Activated naive CD4-positive, alpha-beta T cell treated with anti-CD3 and anti-CD28 coated beads for 36 hours (primary cell): ENCODE data around the gene CYP8B1. TPM values are rescaled to one million over a fixed set of nuclear protein-coding genes. Genes with fewer than 3 reads are reported as not detected.

Source experiments
- CTCF ChIA-PET: fragments of 350-600 bp; sonication (Branson Sonifier 250); formaldehyde crosslinking; loops from one replicate; lab custom pipeline; 2021; ENCODE audit warnings: antibody characterized with exemption; lab: Charles Lee
- DNase-seq: peaks from one replicate; pipeline ENCODE4 v3.0.0-alpha.2; 2020
- H3K27ac Mint-ChIP-seq: one replicate; pipeline ENCODE4 v1.8.0; 2021; ENCODE audit warnings: mild to moderate bottlenecking, mixed read lengths
- H3K27me3 Mint-ChIP-seq: one replicate; pipeline ENCODE4 v1.8.0; 2021; ENCODE audit warnings: low read depth, mixed read lengths
- H3K36me3 Mint-ChIP-seq: one replicate; pipeline ENCODE4 v1.8.0; 2021; ENCODE audit warnings: low read depth, mixed read lengths
- H3K4me1 Mint-ChIP-seq: one replicate; pipeline ENCODE4 v1.8.0; 2021; ENCODE audit warnings: low read depth, mixed read lengths
- H3K4me3 Mint-ChIP-seq: one replicate; pipeline ENCODE4 v1.8.0; 2021; ENCODE audit warnings: mild to moderate bottlenecking, moderate library complexity, mixed read lengths
- H3K9me3 Mint-ChIP-seq: one replicate; pipeline ENCODE4 v1.8.0; 2021; ENCODE audit warnings: mixed read lengths
- intact Hi-C: fragments of 100-400 bp; cut with micrococcal nuclease; formaldehyde crosslinking; loops from one replicate; pipeline ENCODE4 v1.15.1; 2023
- total RNA-seq, 2 experiments: library from RNA; stranded (reverse); gene quantifications; one replicate each; pipeline ENCODE4 v1.2.3, GENCODE V29; 2021

Gene CYP8B1
- total RNA-seq, 2 experiments from 2014 or later, result not detected

DNA sequence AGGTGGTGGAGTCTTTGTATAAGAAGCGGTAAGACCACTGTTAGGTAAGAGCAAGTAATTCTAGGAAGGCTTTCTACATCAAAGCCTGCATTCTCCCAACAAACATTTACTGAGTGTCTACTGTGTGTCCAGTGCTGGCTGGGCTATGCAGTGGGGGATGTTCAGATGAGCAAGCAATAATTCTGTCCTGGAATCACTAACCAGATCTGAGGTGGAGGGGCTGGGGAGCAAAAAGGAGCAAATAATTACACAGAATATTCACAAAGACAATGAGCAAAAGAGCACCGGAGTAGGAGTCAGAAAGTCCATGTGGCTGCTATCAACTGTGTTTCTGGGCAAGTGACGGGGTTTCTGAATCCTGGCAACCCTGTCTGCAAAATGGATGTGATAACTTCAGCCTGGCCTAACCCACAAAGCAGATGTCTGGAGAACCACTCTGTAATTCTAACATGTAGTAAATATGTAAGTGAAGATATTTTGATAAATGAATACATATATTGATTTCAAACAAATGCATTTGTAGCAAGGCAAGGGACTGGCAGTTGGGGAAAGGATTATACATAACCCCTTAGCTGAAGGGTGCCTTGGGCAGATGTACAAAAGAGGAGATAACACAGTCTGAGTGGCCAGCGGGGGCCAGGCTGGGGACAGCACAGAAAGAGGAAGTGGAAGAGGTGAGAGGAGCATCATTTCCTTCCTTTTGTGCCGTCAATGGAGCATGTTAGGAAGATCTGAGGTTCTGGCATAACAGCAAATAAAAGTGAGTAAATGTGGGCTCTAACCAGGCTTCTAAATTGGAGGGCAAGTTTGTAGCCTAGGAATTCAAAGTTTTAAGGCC lies 28.8 kb downstream of the CYP8B1 start:
- Mint-ChIP-seq H3K4me3 (no peak overlapping the region), H3K27ac (peak overlapping the region; percentile 28), H3K27me3 (no peaks in the 10 kb centered on the region), H3K36me3 (no peaks in the 10 kb centered on the region), H3K9me3 (no peaks in the 10 kb centered on the region), H3K4me1 (peaks cover 16% of the 10 kb centered on the region)
- peak; percentile 25 for DNase-seq
- CTCF ChIA-PET, result no interaction called here
- intact Hi-C loops, result no loop called here

GRCh38 chr3:42844815-42845214 lies 30.9 kb downstream of the CYP8B1 start:
- no peak overlapping the region for H3K27ac Mint-ChIP-seq
- no peaks in the 10 kb centered on the region for H3K9me3 Mint-ChIP-seq
- no peaks in the 10 kb centered on the region for H3K36me3 Mint-ChIP-seq
- peaks cover 16% of the 10 kb centered on the region for H3K4me1 Mint-ChIP-seq
- CTCF ChIA-PET, result interaction anchor here (0.7 kb wide), 1 partner anchor 12 kb away, joined by 3 read pairs; no protein-coding TSS in a partner anchor
- intact Hi-C loops, result no loop called here
- DNase-seq, result no peak
- H3K4me3 Mint-ChIP-seq, result no peak overlapping the region
- H3K27me3 Mint-ChIP-seq, result no peaks in the 10 kb centered on the region

DNA sequence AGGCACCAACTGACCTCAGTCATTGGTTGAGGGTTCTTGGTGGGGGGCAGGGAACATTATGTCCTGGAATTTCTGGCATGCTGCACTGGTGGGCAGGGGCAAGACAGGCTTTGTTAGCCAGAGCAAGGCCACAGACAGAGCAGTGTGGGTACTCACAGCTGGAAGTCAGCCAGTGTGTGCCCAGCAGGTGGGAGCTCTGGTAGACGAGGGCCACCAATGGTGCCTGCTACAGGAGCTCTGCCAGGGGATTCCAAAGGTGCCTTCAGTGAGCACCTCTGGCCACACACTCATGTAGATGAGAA lies 31.3 kb downstream of the CYP8B1 start:
- no peak overlapping the region for H3K4me3 Mint-ChIP-seq
- DNase-seq, result no peak

DNA sequence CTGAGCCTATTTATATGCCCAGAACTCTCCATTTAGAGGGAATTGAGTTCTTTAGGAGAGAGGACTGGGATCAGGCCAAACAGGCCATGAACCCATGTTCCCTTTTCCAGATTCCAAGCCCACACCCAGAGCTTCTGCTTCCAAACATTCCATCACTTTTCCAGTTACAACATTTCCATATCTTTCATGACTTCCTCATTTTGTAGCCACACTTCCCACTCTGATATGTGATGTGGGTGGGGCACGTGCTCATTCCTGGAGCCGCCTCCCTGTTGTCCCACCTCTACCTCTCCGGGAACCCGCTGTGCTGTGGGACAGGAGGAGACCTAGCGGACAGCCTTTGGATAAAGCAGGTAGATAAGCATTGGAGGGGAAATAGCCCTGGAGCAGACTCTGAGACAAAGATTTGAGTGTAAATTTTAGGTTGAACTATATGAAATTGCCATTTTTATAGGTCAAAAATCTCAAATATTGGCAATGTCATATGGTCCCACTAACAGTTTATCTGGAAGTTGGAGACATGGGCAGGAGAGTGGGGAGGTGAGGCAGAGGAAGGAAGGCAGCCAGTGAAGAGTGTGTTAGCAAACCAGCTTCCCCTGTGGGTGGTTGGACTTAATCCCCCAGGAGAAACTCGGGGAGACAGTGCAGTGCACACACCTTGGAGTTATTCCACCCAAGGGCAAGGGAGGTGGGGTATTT lies 31.8 kb downstream of the CYP8B1 start:
- no peak overlapping the region for H3K4me3 Mint-ChIP-seq
- H3K36me3 Mint-ChIP-seq, result no peaks in the 10 kb centered on the region
- intact Hi-C loops, result no loop called here
- H3K9me3 Mint-ChIP-seq, result no peaks in the 10 kb centered on the region
- H3K4me1 Mint-ChIP-seq, result peaks cover 16% of the 10 kb centered on the region
- no peak for DNase-seq
- no peak overlapping the region for H3K27ac Mint-ChIP-seq
- no peaks in the 10 kb centered on the region for H3K27me3 Mint-ChIP-seq
- CTCF ChIA-PET, result interaction anchor here (0.7 to 1.6 kb wide), 2 partner anchors 9 to 37 kb away, joined by 3 to 5 read pairs; no protein-coding TSS in a partner anchor

More for the DNA sequence above, 31.3 kb downstream of the CYP8B1 start:
- CTCF ChIA-PET, result interaction anchor here (0.7 to 1.6 kb wide), 2 partner anchors 11 to 37 kb away, joined by 3 to 5 read pairs; no protein-coding TSS in a partner anchor
- H3K4me1 Mint-ChIP-seq, result peaks cover 16% of the 10 kb centered on the region
- H3K36me3 Mint-ChIP-seq, result no peaks in the 10 kb centered on the region
- no peaks in the 10 kb centered on the region for H3K27me3 Mint-ChIP-seq
- intact Hi-C loops, result no loop called here
- no peaks in the 10 kb centered on the region for H3K9me3 Mint-ChIP-seq
- H3K27ac Mint-ChIP-seq, result no peak overlapping the region

GRCh38 chr3:42841332-42841731 lies 34.3 kb downstream of the CYP8B1 start:
- H3K36me3 Mint-ChIP-seq, result no peaks in the 10 kb centered on the region
- H3K9me3 Mint-ChIP-seq, result no peaks in the 10 kb centered on the region
- H3K27me3 Mint-ChIP-seq, result no peaks in the 10 kb centered on the region
- intact Hi-C loops, result no loop called here
- H3K27ac Mint-ChIP-seq, result no peak overlapping the region
- no peak overlapping the region for H3K4me3 Mint-ChIP-seq
- H3K4me1 Mint-ChIP-seq, result peaks cover under 1% of the 10 kb centered on the region
- CTCF ChIA-PET, result no interaction called here
- DNase-seq, result no peak

DNA sequence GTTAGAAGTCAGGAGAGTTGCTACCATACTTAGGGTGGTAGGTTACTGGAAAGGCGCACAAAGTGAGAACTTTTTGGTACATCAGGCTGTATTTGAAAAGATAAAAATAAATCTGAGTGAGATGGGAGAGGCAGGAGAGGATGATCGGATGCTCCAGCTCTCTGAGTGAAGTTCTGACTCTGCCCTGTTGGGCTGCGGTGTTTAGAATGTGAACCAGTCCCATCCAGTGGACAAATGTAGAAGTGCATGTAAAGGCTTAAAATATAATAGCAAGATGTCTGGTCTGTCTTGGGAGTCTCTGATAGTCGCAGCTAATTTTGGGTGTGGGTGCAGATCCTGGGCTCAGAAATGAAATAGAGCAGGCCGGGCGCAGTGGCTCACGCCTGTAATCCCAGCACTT lies 36.1 kb downstream of the CYP8B1 start:
- Mint-ChIP-seq H3K4me1 (no peaks in the 10 kb centered on the region), H3K27me3 (no peaks in the 10 kb centered on the region), H3K27ac (no peak overlapping the region), H3K9me3 (no peaks in the 10 kb centered on the region), H3K36me3 (no peaks in the 10 kb centered on the region), H3K4me3 (no peak overlapping the region)
- intact Hi-C loops, result loop anchor here (1.0 to 2.0 kb wide), 3 partner anchors 8 to 58 kb away; no protein-coding TSS in a partner anchor
- CTCF ChIA-PET, result interaction anchor here (0.6 to 2.4 kb wide), 12 partner anchors 11 to 182 kb away, joined by 3 to 10 read pairs (median 4); no protein-coding TSS in a partner anchor
- peak; percentile 49 for DNase-seq

DNA sequence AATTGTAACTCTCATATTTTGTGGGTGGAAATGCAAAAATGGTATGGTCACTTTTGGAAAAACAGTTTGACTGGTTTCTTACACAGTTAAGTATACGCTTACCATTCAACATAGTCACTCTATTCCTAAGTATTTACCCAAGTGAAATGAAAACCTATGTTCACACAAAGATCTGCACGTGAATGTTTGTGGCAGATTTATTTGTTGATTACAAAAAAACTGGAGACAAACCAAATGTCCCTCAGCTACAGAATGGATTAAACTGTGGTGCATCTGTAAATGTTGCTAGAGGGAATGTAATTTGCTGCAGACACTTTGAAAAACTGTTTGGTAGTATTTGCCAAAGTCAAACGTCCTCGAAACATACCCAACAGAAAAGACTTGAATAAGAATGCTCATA lies 37.1 kb downstream of the CYP8B1 start:
- intact Hi-C loops, result loop anchor here (2.0 kb wide), 1 partner anchor 42 kb away; no protein-coding TSS in a partner anchor
- Mint-ChIP-seq H3K4me1 (no peaks in the 10 kb centered on the region), H3K36me3 (no peaks in the 10 kb centered on the region), H3K9me3 (no peaks in the 10 kb centered on the region), H3K4me3 (no peak overlapping the region), H3K27ac (no peak overlapping the region), H3K27me3 (no peaks in the 10 kb centered on the region)
- no peak for DNase-seq
- CTCF ChIA-PET, result interaction anchor here (1.3 to 2.4 kb wide), 4 partner anchors 35 to 93 kb away, joined by 4 to 10 read pairs (median 6); no protein-coding TSS in a partner anchor

DNA sequence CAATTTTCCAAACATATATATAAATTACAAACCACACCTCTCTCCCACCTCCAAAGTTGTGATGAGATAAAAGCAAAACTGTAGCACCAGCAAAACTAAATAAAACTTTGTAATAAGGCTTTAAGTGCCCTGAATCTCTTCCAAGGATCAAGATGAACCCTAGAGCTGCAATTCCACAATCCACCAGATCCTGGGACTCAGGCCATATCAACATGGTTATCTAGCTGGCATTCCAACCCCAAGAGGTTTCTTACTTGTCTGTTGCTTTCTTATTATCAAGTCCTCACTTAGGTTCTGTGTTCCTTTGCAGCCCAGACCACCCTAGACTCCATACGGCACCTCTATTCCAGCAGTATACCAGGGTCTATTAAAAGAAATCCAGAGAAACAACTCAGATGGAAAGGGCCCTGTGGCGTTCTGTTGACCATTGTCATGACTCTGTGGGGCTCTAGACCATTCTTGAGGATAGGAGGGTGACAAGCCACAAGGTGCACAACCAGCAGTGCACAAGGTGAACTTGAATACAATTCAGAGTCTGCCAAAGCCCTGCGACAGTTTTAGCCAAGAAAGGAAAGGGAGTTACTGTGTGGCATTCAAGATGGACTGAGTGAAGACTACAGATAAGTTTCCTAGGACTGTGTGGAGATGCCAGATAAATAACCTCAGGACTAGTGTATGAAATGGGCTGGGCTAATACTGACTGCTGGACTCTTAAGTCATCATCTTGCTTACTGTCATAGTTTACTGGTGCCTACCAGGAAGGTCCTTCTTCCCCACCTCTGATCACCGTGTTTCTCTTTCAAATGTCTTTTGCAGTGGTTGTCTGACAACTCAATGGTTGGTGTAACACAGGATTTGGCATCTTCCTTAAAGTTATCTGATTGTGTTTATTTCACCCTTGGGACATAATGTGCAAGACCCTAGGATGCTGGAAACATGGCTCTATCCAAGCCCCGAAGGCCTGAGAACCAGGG lies 39.2 kb downstream of the CYP8B1 start:
- intact Hi-C loops, result no loop called here
- Mint-ChIP-seq H3K27ac (no peak overlapping the region), H3K9me3 (no peaks in the 10 kb centered on the region), H3K27me3 (no peaks in the 10 kb centered on the region), H3K36me3 (no peaks in the 10 kb centered on the region), H3K4me1 (no peaks in the 10 kb centered on the region), H3K4me3 (no peak overlapping the region)
- DNase-seq, result no peak
- CTCF ChIA-PET, result interaction anchor here (0.7 kb wide), 1 partner anchor 45 kb away, joined by 3 read pairs; no protein-coding TSS in a partner anchor

DNA sequence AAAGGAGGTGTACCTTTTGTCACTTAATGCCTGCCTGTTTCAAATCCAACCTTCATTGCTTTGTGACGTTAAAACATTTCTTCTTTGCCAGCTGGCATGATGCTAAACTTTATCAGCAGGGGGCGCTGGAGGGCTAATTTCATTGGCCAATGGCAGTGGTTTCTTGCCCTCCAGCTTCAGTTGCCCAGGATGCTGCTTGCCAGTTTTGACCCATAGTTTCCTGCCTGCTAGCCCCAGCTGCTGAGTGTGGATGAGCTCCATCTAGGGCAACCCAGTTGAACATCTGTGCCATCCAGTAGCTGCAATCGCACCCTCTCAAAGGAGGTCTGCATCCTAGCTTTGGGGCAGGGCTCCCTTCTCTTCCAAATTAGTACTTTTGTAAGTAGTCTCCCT lies 44.4 kb downstream of the CYP8B1 start:
- CTCF ChIA-PET, result interaction anchor here (0.6 to 2.1 kb wide), 16 partner anchors 9 to 582 kb away, joined by 3 to 16 read pairs (median 4); partner anchors contain the start of gene CYP8B1
- Mint-ChIP-seq H3K9me3 (no peaks in the 10 kb centered on the region), H3K27ac (no peak overlapping the region), H3K4me1 (no peaks in the 10 kb centered on the region), H3K4me3 (no peak overlapping the region), H3K27me3 (no peaks in the 10 kb centered on the region), H3K36me3 (no peaks in the 10 kb centered on the region)
- peak; percentile 92 for DNase-seq
- intact Hi-C loops, result loop anchor here (1.0 kb wide), 3 partner anchors 8 to 50 kb away; no protein-coding TSS in a partner anchor

- Mint-ChIP-seq H3K27ac (no peak overlapping the region), H3K4me3 (no peak overlapping the region), H3K27me3 (no peaks in the 10 kb centered on the region), H3K36me3 (no peaks in the 10 kb centered on the region), H3K4me1 (no peaks in the 10 kb centered on the region), H3K9me3 (no peaks in the 10 kb centered on the region)
- intact Hi-C loops, result loop anchor here (1.0 kb wide), 3 partner anchors 9 to 51 kb away; no protein-coding TSS in a partner anchor
- CTCF ChIA-PET, result interaction anchor here (0.6 to 2.1 kb wide), 20 partner anchors 8 to 1710 kb away, joined by 3 to 16 read pairs (median 4); partner anchors contain the start of gene CYP8B1
- DNase-seq, result no peak
Measured at GRCh38 chr3:42830437-42831320, 45.0 kb downstream of the CYP8B1 start.
